ENCODE measurements around the gene TMEM115.
"Not testable (repeated sequence)": the region's sequence is repeated elsewhere in the genome, so short reads cannot be mapped to it uniquely, and the experiment has no call there.

TMEM115 gene

GRCh38 chr3:50314342-50314741 lies 45.0 kb downstream of the TMEM115 start:
- no peak for DNase-seq

GRCh38 chr3:50312041-50312440 lies 47.3 kb downstream of the TMEM115 start:
- not testable (repeated sequence) for DNase-seq

All from CD4-positive, alpha-beta T cell treated with Interferon alpha-2 for 1 hour (primary cell).